K562 (cell line): Measurements from ENCODE around the gene PLAAT1. TPM values are rescaled to one million over a fixed set of nuclear protein-coding genes. Genes with fewer than 3 reads are reported as not detected.
A peak's percentile ranks its signal among the peaks of the same experiment; 100 is the strongest.

ENCODE experiments used
- ATAC-seq: fragments of 200-7000 bp; cut with Tn5 transposase; 3 replicates; pipeline ENCODE4 v1.9.1; 2020; ENCODE audit warnings: moderate library complexity
- BruUV-seq: library from RNA; stranded (reverse); fragments of 400-500 nt; replicated peaks from 2 replicates; lab custom pipeline; 2021; lab: Mats Ljungman, UMichigan
- CTCF ChIA-PET: fragments of 300-600 bp; formaldehyde crosslinking; extraction: SDS; loops from one replicate; lab custom pipeline; 2021; ENCODE audit warnings: low intra/inter-chr PET ratio; lab: Yijun Ruan, JAX
- POLR2A ChIA-PET: fragments of 300-600, 350-650 bp; sonication (Branson Sonifier 250); formaldehyde crosslinking; extraction: SDS; loops from one replicate; lab custom pipeline; 2021; ENCODE audit warnings: antibody characterized with exemption, inconsistent platforms; lab: Yijun Ruan, JAX
- DNase-seq, 4 experiments: peaks; one replicate each; pipeline versions ENCODE4 v3.0.0 to v3.0.0-alpha.2; 2011 to 2018; ENCODE audit warnings: low spot score in 3 of 4, mixed read lengths in 3 of 4; ENCODE audit errors: extremely low read depth in 1 of 4
- FAIRE-seq: peaks from 2 replicates; lab custom pipeline; 2011; peaks lifted over from hg19 to GRCh38; lab: Jason Lieb, UNC
- H2AFZ ChIP-seq: 2 replicates; pipeline ENCODE4 v1.6.0; 2011; ENCODE audit warnings: low read depth, low read length, control low read depth, inconsistent platforms
- H3K27ac ChIP-seq: fragments of 200-600 bp; 3 replicates; pipeline ENCODE4 v1.8.0; 2011; ENCODE audit warnings: low read depth, mild to moderate bottlenecking, control low read depth, inconsistent platforms, low read length, moderate library complexity, mixed read lengths; ENCODE audit errors: extremely low read depth
- H3K27me3 ChIP-seq, 2 experiments: fragments of 300-600 bp in 1 of 2; 2 replicates in 1 of 2; 3 replicates in 1 of 2; pipeline versions ENCODE4 v1.6.0 to v1.8.0; 2011; ENCODE audit warnings: inconsistent platforms in 2 of 2, low read length in 2 of 2, mild to moderate bottlenecking in 1 of 2, mixed read lengths in 1 of 2, moderate library complexity in 1 of 2; ENCODE audit not compliant: control insufficient read depth in 2 of 2, insufficient read depth in 2 of 2
- H3K36me3 ChIP-seq: fragments of 300-600 bp; 3 replicates; pipeline ENCODE4 v1.8.0; 2011; ENCODE audit warnings: mild to moderate bottlenecking, low read length, inconsistent platforms; ENCODE audit not compliant: control insufficient read depth, insufficient read depth
- H3K4me1 ChIP-seq, 2 experiments: fragments of 200-600 bp in 1 of 2; replicated peaks in 1 of 2; 2 replicates in 1 of 2; 3 replicates in 1 of 2; pipeline versions ENCODE4 v1.5.1 to v1.8.0; 2011; ENCODE audit warnings: inconsistent platforms in 2 of 2, low read length in 2 of 2, mild to moderate bottlenecking in 1 of 2, mixed read lengths in 1 of 2, moderate library complexity in 1 of 2; ENCODE audit not compliant: control insufficient read depth in 2 of 2, insufficient read depth in 2 of 2
- H3K4me2 ChIP-seq: 2 replicates; pipeline ENCODE4 v1.6.1; 2011; ENCODE audit warnings: low read length, control low read depth, inconsistent platforms, mixed read lengths; ENCODE audit not compliant: insufficient read depth
- H3K4me3 ChIP-seq: fragments of 200-600 bp; sonication (generic), shearing (Covaris generic); 2 replicates; pipeline ENCODE4 v1.5.1; 2016; ENCODE audit warnings: control low read depth, inconsistent platforms
- H3K79me2 ChIP-seq: fragments of 200-600 bp; 3 replicates; pipeline ENCODE4 v1.8.0; 2011; ENCODE audit warnings: low read length, inconsistent platforms; ENCODE audit not compliant: control insufficient read depth, insufficient read depth
- H3K9ac ChIP-seq, 2 experiments: 2 replicates each; pipeline versions ENCODE4 v1.6.0 to v1.6.1; 2011; ENCODE audit warnings: low read depth in 2 of 2, low read length in 2 of 2, control low read depth in 1 of 2, inconsistent platforms in 1 of 2, mild to moderate bottlenecking in 1 of 2, mixed read lengths in 1 of 2; ENCODE audit not compliant: insufficient read depth in 1 of 2
- H3K9me1 ChIP-seq: one replicate; pipeline ENCODE4 v1.6.0; 2011; ENCODE audit warnings: inconsistent platforms, mild to moderate bottlenecking, low read length, moderate library complexity; ENCODE audit not compliant: control insufficient read depth, insufficient read depth
- H3K9me3 ChIP-seq: replicated peaks from 2 replicates; pipeline ENCODE4 v1.5.1; 2011; ENCODE audit warnings: low read depth, low read length, inconsistent platforms; ENCODE audit not compliant: control insufficient read depth, insufficient read depth
- H4K20me1 ChIP-seq: replicated peaks from 2 replicates; pipeline ENCODE4 v1.6.1; 2011; ENCODE audit warnings: low read length, inconsistent platforms, mixed read lengths; ENCODE audit not compliant: control insufficient read depth, insufficient read depth
- HDAC3 ChIP-seq: fragments of 450-650 bp; IDR thresholded peaks from 2 replicates; pipeline ENCODE4 v1.6.1; 2018; ENCODE audit warnings: borderline replicate concordance, mild to moderate bottlenecking, moderate library complexity; ENCODE audit not compliant: partially characterized antibody
- KDM5B ChIP-seq: fragments of 200-600 bp; sonication (generic); IDR thresholded peaks from 2 replicates; pipeline ENCODE4 v1.6.1; 2012; ENCODE audit warnings: low read depth, mild to moderate bottlenecking, moderate library complexity, low read length, control low read depth, inconsistent platforms; ENCODE audit not compliant: insufficient replicate concordance
- NFIC ChIP-seq: fragments of 450-650 bp; IDR thresholded peaks from 2 replicates; pipeline ENCODE4 v1.6.1; 2017; ENCODE audit warnings: mild to moderate bottlenecking, inconsistent platforms
- RHOXF2B ChIP-seq: fragments of 250-450 bp; sonication (Bioruptor Pico); conservative IDR thresholded peaks from 2 replicates; pipeline ENCODE4 v1.5.1; 2021
- SLC30A9 ChIP-seq: fragments of 250-450 bp; sonication (Bioruptor Pico); IDR thresholded peaks from 2 replicates; pipeline ENCODE4 v1.8.0; 2022; ENCODE audit warnings: mild to moderate bottlenecking, moderate library complexity
- SREBF2 ChIP-seq: sonication (generic); formaldehyde crosslinking; IDR thresholded peaks from 2 replicates; pipeline ENCODE4 v1.4.0; 2020; ENCODE audit warnings: mild to moderate bottlenecking, missing genetic modification reagents
- WHSC1 ChIP-seq: IDR thresholded peaks from one replicate; pipeline ENCODE4 v1.6.1; 2012; ENCODE audit warnings: low read length, control low read depth, inconsistent platforms
- WGBS: fragments of 100-300 bp; shearing (Covaris generic); methylation state at CpG from one replicate; pipeline ENCODE4 v1.1.6; 2016; ENCODE audit warnings: low coverage, mixed read lengths; ENCODE audit not compliant: insufficient coverage; ENCODE audit errors: missing lambda C conversion rate; 5-methylcytosine and 5-hydroxymethylcytosine counted together
- in situ Hi-C: fragments of 300-500 bp; cut with MboI; formaldehyde crosslinking; loops from 4 replicates; pipeline ENCODE4 v1.15.0; 2018; ENCODE audit warnings: inconsistent platforms, mixed read lengths
- intact Hi-C: fragments of 100-400 bp; cut with micrococcal nuclease; formaldehyde crosslinking; loops from 2 replicates; pipeline ENCODE4 v1.14.2; 2022
- polyA plus RNA-seq, 8 experiments: library from polyadenylated mRNA; depleted of rRNA in 4 of 8; stranded (reverse) in 5 of 8; unstranded in 3 of 8; fragments of >200 nt; fragmentation: Nextera tagmentation in 2 of 8; fragmentation: Illumina TruSeq in 1 of 8; extraction: Ambion mirVana in 2 of 8; extraction: Trizol in 1 of 8; gene quantifications; 2 replicates each; pipeline versions ENCODE4 v1.2.1 to v1.2.3, GENCODE V29; 2011 to 2014; ENCODE audit warnings: inconsistent platforms in 1 of 8, missing spikeins in 1 of 8
- total RNA-seq, 7 experiments: library from RNA; depleted of rRNA in 6 of 7; stranded (reverse); fragments of >200 nt in 6 of 7; fragmentation: Illumina TruSeq in 2 of 7; extraction: Trizol in 2 of 7; gene quantifications; 2 replicates each; pipeline versions ENCODE4 v1.2.1 to v1.2.3, GENCODE V29; 2011 to 2021; ENCODE audit warnings: low replicate concordance in 1 of 7
- TF ChIP-seq, protein P1 (sequence below): fragments of 250-450 bp; sonication (Bioruptor Pico); IDR thresholded peaks from 2 replicates; pipeline ENCODE4 v1.5.0; 2021; ENCODE audit warnings: mild to moderate bottlenecking, moderate library complexity
- TF ChIP-seq, protein P2 (sequence below), 2 experiments: IDR thresholded peaks in 1 of 2; conservative IDR thresholded peaks in 1 of 2; 2 replicates each; pipeline ENCODE4 v1.6.1; 2016; ENCODE audit warnings: low read depth in 2 of 2, mild to moderate bottlenecking in 1 of 2, missing compliant biosample characterization in 1 of 2, missing genetic modification characterization in 1 of 2, moderate library complexity in 1 of 2

The PLAAT1 gene
- total and polyA plus RNA-seq, 9 of the 15 experiments (the other 6 are each of a cell fraction or from before 2014, with no cell fraction given), result 0.34 to 3.1 (median 1.5) TPM

- TF ChIP-seq, protein P1, sequence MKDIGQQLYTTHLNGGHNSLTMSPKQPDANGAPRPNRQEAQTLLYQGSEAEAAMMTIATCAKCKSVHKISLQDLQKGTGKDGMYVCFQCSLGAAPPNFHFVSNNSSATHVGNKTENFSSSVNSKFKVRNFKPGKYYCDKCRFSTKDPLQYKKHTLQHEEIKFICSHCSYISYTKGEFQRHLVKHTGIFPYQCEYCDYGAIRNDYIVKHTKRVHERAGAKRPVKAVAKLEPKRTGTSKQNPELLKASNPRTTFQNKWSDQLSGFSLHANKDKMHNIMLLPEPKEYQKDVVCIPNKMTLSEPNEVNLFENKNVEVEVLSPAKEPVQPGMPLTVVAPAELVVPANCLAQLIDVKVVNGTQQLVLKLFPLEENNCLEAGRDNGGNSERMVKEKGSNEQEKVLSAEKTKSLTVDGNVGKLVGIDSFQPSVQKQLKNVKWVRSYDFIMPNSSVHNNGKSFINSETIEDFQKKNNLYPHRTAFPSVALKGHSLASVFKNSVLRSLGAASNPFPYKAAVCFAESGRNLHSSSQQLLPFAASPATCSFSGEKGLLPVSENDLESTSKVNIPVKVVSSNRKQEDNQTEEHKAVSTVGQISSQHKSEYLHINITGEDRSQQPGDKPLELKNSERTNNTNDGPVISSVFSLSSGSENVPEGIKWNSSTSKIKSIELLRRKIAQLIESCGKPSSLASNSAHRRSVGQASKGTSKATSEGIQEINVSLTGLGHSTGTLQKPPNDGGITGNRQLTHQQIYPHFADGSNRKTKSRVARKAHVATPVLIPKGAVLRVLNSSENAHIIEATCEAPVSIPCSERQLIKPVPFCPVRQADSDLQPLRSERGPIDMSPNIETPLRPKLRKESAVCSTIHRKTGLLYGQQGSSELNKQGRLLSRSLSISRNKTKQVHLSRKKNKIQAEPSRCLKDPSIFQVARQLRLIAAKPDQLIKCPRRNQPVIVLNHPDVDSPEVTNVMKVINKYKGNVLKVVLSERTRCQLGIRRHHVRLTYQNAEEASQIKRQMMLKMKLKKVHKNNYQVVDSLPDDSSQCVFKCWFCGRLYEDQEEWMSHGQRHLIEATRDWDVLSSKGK (CRISPR knock-in tag), result no peak
- TF ChIP-seq HDAC3, result no peak
- no peak for TF ChIP-seq WHSC1
- no peak for TF ChIP-seq NFIC
- no peak for TF ChIP-seq KDM5B
- no peak for TF ChIP-seq SLC30A9 (CRISPR knock-in tag)
- TF ChIP-seq RHOXF2B (CRISPR knock-in tag), result no peak
Observed at GRCh38 chr3:193305356-193305755, 64.3 kb downstream of the PLAAT1 start (continued).

- Histone ChIP-seq H3K4me3 (no peak overlapping the region), H3K79me2 (no peaks in the 10 kb centered on the region), H3K4me1 (no peaks in the 10 kb centered on the region), H3K9ac (no peak overlapping the region), H3K9me1 (no peaks in the 10 kb centered on the region), H3K36me3 (no peaks in the 10 kb centered on the region), H3K27ac (no peak overlapping the region), H2AFZ (no peak overlapping the region)
- intact Hi-C loops, result no loop called here
- FAIRE-seq (no peak), DNase-seq (no peak), ATAC-seq (no peak)
- BruUV-seq, result no TSS peak
- TF ChIP-seq, protein P2, sequence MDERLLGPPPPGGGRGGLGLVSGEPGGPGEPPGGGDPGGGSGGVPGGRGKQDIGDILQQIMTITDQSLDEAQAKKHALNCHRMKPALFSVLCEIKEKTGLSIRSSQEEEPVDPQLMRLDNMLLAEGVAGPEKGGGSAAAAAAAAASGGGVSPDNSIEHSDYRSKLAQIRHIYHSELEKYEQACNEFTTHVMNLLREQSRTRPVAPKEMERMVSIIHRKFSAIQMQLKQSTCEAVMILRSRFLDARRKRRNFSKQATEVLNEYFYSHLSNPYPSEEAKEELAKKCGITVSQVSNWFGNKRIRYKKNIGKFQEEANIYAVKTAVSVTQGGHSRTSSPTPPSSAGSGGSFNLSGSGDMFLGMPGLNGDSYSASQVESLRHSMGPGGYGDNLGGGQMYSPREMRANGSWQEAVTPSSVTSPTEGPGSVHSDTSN (CRISPR knock-in tag; IDR thresholded peaks at IDR 0.05; ENCODE audit: low read depth), result no peak
- TF ChIP-seq, protein P2 (tag; conservative IDR thresholded peaks at IDR 0.05; ENCODE audit: low read depth), result peak; percentile 53
- TF ChIP-seq SREBF2, result no peak
- TF ChIP-seq, all 486 proteins: peak for 1
- WGBS, result 0% methylated on average over 6 of the region's 6 CpGs
- no peaks in the 10 kb centered on the region for H3K27me3 ChIP-seq
- H4K20me1 ChIP-seq, result no peaks in the 10 kb centered on the region
- no peak overlapping the region for H3K4me2 ChIP-seq
- in situ Hi-C loops, result no loop called here
- no peaks in the 10 kb centered on the region for H3K9me3 ChIP-seq
- CTCF ChIA-PET, result no interaction called here
- POLR2A ChIA-PET, result interaction anchor here (0.7 kb wide), 1 partner anchor 416 kb away, joined by 3 read pairs; no protein-coding TSS in a partner anchor
Observed at GRCh38 chr3:193310914-193311723, 70.1 kb downstream of the PLAAT1 start.
